ENCODE data around the gene PTBP3.
"Not testable (repeated sequence)": the region's sequence is repeated elsewhere in the genome, so short reads cannot be mapped to it uniquely, and the experiment has no call there.

PTBP3 gene

GRCh38 chr9:112332977-112333638 is at the start of gene PTBP3:
PTBP3 (minus strand) TSS chr9:112333619; CDS start chr9:112297865, 35,754 bp downstream.
- no peak for TF ChIP-seq JUND (IDR thresholded peaks at IDR 0.05; ENCODE audit: low read depth)
- in situ Hi-C loops (cut with HindIII; ENCODE audit: low pct_unique_long_range_greater_than_20kb, low sequenced_read_pairs) = no loop called here
- DNase-seq (ENCODE audit: low read depth in 1 of 2, low spot score in 1 of 2) = peak; percentile 72 to 90

GRCh38 chr9:112382501-112383364 is 49.3 kb upstream of the PTBP3 start:
- in situ Hi-C loops (cut with HindIII; ENCODE audit: low pct_unique_long_range_greater_than_20kb, low sequenced_read_pairs) = no loop called here
- no peak for TF ChIP-seq JUND (IDR thresholded peaks at IDR 0.05; ENCODE audit: low read depth)
- DNase-seq (ENCODE audit: low read depth in 1 of 2, low spot score in 1 of 2) = no peak

GRCh38 chr9:112382066-112382465 is 48.6 kb upstream of the PTBP3 start:
- TF ChIP-seq JUND (IDR thresholded peaks at IDR 0.05; ENCODE audit: low read depth) = no peak
- no peak for DNase-seq (ENCODE audit: low read depth in 1 of 2, low spot score in 1 of 2)
- in situ Hi-C loops (cut with HindIII; ENCODE audit: low pct_unique_long_range_greater_than_20kb, low sequenced_read_pairs) = no loop called here

GRCh38 chr9:112380825-112381221 is 47.4 kb upstream of the PTBP3 start:
- in situ Hi-C loops (cut with HindIII; ENCODE audit: low pct_unique_long_range_greater_than_20kb, low sequenced_read_pairs) = no loop called here
- DNase-seq (ENCODE audit: low read depth in 1 of 2, low spot score in 1 of 2) = no peak
- TF ChIP-seq JUND (IDR thresholded peaks at IDR 0.05; ENCODE audit: low read depth) = no peak

GRCh38 chr9:112380102-112380824 is 46.8 kb upstream of the PTBP3 start, which contains the start of gene HSDL2:
HSDL2 (plus strand) TSS chr9:112380108; CDS start chr9:112380164, 56 bp downstream.
- no peak for DNase-seq (ENCODE audit: low read depth in 1 of 2, low spot score in 1 of 2)
- in situ Hi-C loops (cut with HindIII; ENCODE audit: low pct_unique_long_range_greater_than_20kb, low sequenced_read_pairs) = no loop called here
- no peak for TF ChIP-seq JUND (IDR thresholded peaks at IDR 0.05; ENCODE audit: low read depth)

GRCh38 chr9:112379177-112380101 is 46.0 kb upstream of the PTBP3 start:
- no peak for TF ChIP-seq JUND (IDR thresholded peaks at IDR 0.05; ENCODE audit: low read depth)
- in situ Hi-C loops (cut with HindIII; ENCODE audit: low pct_unique_long_range_greater_than_20kb, low sequenced_read_pairs) = no loop called here
- DNase-seq (ENCODE audit: low read depth in 1 of 2, low spot score in 1 of 2) = peak; percentile 94 to 99

- TF ChIP-seq JUND (IDR thresholded peaks at IDR 0.05; ENCODE audit: low read depth) = no peak
- DNase-seq (ENCODE audit: low read depth in 1 of 2, low spot score in 1 of 2) = peak in 1 of 2 experiments; percentile 24
- in situ Hi-C loops (cut with HindIII; ENCODE audit: low pct_unique_long_range_greater_than_20kb, low sequenced_read_pairs) = no loop called here
Measured at GRCh38 chr9:112378328-112379176, 45.1 kb upstream of the PTBP3 start.

GRCh38 chr9:112377684-112378327 is 44.4 kb upstream of the PTBP3 start:
- DNase-seq (ENCODE audit: low read depth in 1 of 2, low spot score in 1 of 2) = no peak
- in situ Hi-C loops (cut with HindIII; ENCODE audit: low pct_unique_long_range_greater_than_20kb, low sequenced_read_pairs) = no loop called here
- TF ChIP-seq JUND (IDR thresholded peaks at IDR 0.05; ENCODE audit: low read depth) = no peak

GRCh38 chr9:112377087-112377486 is 43.7 kb upstream of the PTBP3 start:
- no peak for TF ChIP-seq JUND (IDR thresholded peaks at IDR 0.05; ENCODE audit: low read depth)
- in situ Hi-C loops (cut with HindIII; ENCODE audit: low pct_unique_long_range_greater_than_20kb, low sequenced_read_pairs) = no loop called here
- DNase-seq (ENCODE audit: low read depth in 1 of 2, low spot score in 1 of 2) = no peak

GRCh38 chr9:112375361-112375760 is 41.9 kb upstream of the PTBP3 start:
- no peak for TF ChIP-seq JUND (IDR thresholded peaks at IDR 0.05; ENCODE audit: low read depth)
- in situ Hi-C loops (cut with HindIII; ENCODE audit: low pct_unique_long_range_greater_than_20kb, low sequenced_read_pairs) = no loop called here
- DNase-seq (ENCODE audit: low read depth in 1 of 2, low spot score in 1 of 2) = no peak

- DNase-seq (ENCODE audit: low read depth in 1 of 2, low spot score in 1 of 2); in situ Hi-C loops (cut with HindIII; ENCODE audit: low pct_unique_long_range_greater_than_20kb, low sequenced_read_pairs): not testable (repeated sequence)
Measured at GRCh38 chr9:112374232-112374631, 40.8 kb upstream of the PTBP3 start.

GRCh38 chr9:112373666-112374065 is 40.2 kb upstream of the PTBP3 start:
- in situ Hi-C loops (cut with HindIII; ENCODE audit: low pct_unique_long_range_greater_than_20kb, low sequenced_read_pairs) = not testable (repeated sequence)

More at GRCh38 chr9:112373666-112374065, 40.2 kb upstream of the PTBP3 start:
- DNase-seq (ENCODE audit: low read depth in 1 of 2, low spot score in 1 of 2) = not testable (repeated sequence)
